T47D (cell line): ENCODE results near the gene CADM2.

Experiments used
- DNase-seq, 2 experiments: peaks; one replicate each; pipeline versions ENCODE4 v3.0.0 to v3.0.0-alpha.2; 2011 to 2012; ENCODE audit warnings: low read depth in 1 of 2, low spot score in 1 of 2
- JUND ChIP-seq: IDR thresholded peaks from 2 replicates; pipeline ENCODE4 v1.6.1; 2012; ENCODE audit warnings: low read depth
- in situ Hi-C: cut with HindIII; loops from 2 replicates; pipeline ENCODE4 v1.10.0; 2016; ENCODE audit warnings: low sequenced_read_pairs, low pct_unique_long_range_greater_than_20kb

CADM2 gene

GRCh38 chr3:86104154-86104553 is 1145.4 kb downstream of the CADM2 start:
- no peak for TF ChIP-seq JUND
- DNase-seq, result no peak
- in situ Hi-C loops, result no loop called here

DNA sequence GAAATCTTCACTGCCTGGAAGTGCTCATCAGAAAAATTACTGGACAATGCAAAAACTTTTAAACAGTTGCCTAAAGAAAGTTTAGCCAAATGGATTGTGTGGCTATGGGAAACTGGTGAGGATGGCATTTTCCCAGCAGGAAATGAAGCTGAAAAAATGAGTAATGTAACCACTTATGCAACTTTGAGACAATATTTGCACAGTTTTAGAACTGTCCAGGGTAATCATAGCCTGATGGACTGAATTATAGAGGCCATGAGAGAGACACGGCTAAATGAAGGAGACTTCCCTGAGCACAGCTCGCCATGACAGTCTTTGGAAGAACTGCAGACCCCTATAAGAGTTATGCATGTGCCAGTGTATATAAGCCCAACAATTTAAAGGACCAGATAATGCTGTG is 1150.6 kb downstream of the CADM2 start:
- TF ChIP-seq JUND, result no peak
- in situ Hi-C loops, result no loop called here
- DNase-seq, result peak in 1 of 2 experiments; percentile 56
